HG03439 (cell line): Measurements from ENCODE around the gene PPP2R5C.

Experiments used
- ATAC-seq: cut with Tn5 transposase; IDR thresholded peaks from one replicate; pipeline ENCODE4 v1.9.1; 2021; ENCODE audit warnings: mild to moderate bottlenecking, moderate library complexity; ENCODE audit not compliant: unreplicated experiment

Gene PPP2R5C

GRCh38 chr14:101813171-101813759 lies 51.8 kb downstream of the PPP2R5C start:
- ATAC-seq: no peak

- no peak for ATAC-seq
These were observed 52.3 kb downstream of the PPP2R5C start for GRCh38 chr14:101813833-101814232.

GRCh38 chr14:101814934-101815333 lies 53.4 kb downstream of the PPP2R5C start:
- no peak for ATAC-seq

GRCh38 chr14:101815994-101816393 lies 54.5 kb downstream of the PPP2R5C start:
- ATAC-seq: no peak

GRCh38 chr14:101817501-101818001 lies 56.0 kb downstream of the PPP2R5C start:
- ATAC-seq: no peak

- ATAC-seq: no peak
These were observed 57.9 kb downstream of the PPP2R5C start for GRCh38 chr14:101819251-101819990.

GRCh38 chr14:101820283-101820798 lies 58.8 kb downstream of the PPP2R5C start:
- peak; percentile 38 for ATAC-seq

- no peak for ATAC-seq
These were observed 60.0 kb downstream of the PPP2R5C start for GRCh38 chr14:101821528-101821927.

GRCh38 chr14:101823066-101823465 lies 61.6 kb downstream of the PPP2R5C start:
- peak; percentile 17 for ATAC-seq

GRCh38 chr14:101823511-101824120 lies 62.1 kb downstream of the PPP2R5C start:
- peak; percentile 45 for ATAC-seq

- ATAC-seq: no peak
These were observed 62.8 kb downstream of the PPP2R5C start for GRCh38 chr14:101824339-101824727.

GRCh38 chr14:101825797-101826196 lies 64.3 kb downstream of the PPP2R5C start:
- ATAC-seq: no peak

GRCh38 chr14:101826351-101826750 lies 64.8 kb downstream of the PPP2R5C start:
- ATAC-seq: no peak

GRCh38 chr14:101827286-101827685 lies 65.8 kb downstream of the PPP2R5C start:
- ATAC-seq: no peak

GRCh38 chr14:101828046-101828445 lies 66.5 kb downstream of the PPP2R5C start:
- ATAC-seq: no peak

GRCh38 chr14:101830271-101830670 lies 68.8 kb downstream of the PPP2R5C start:
- no peak for ATAC-seq

- no peak for ATAC-seq
These were observed 71.5 kb downstream of the PPP2R5C start for GRCh38 chr14:101833045-101833444.

GRCh38 chr14:101834397-101834796 lies 72.9 kb downstream of the PPP2R5C start:
- ATAC-seq: no peak

GRCh38 chr14:101834800-101835547 lies 73.5 kb downstream of the PPP2R5C start:
- no peak for ATAC-seq

GRCh38 chr14:101835566-101835965 lies 74.1 kb downstream of the PPP2R5C start:
- no peak for ATAC-seq

- no peak for ATAC-seq
These were observed 74.6 kb downstream of the PPP2R5C start for GRCh38 chr14:101836135-101836534.
